Psoas muscle (tissue), 8 donors: Measurements from ENCODE around the gene EHMT1. TPM values are rescaled to one million over a fixed set of nuclear protein-coding genes. Genes with fewer than 3 reads are reported as not detected.

Experiments used
- ATAC-seq, 4 donors: fragments of 200-7000 bp; cut with Tn5 transposase; one replicate each; pipeline ENCODE4 v1.9.1; 2020; ENCODE audit warnings: moderate library complexity in 3 of 4, mild to moderate bottlenecking in 2 of 4
- DNase-seq, 2 donors: peaks; one replicate each; pipeline ENCODE4 v3.0.0-alpha.2; 2020
- H3K27ac ChIP-seq: fragments of 200-600 bp; one replicate; pipeline ENCODE4 v1.8.0; 2022
- H3K27me3 ChIP-seq, 3 donors: fragments of 200-600 bp in 1 of 3; one replicate each; pipeline versions ENCODE4 v1.6.1 to v1.8.0; 2013 to 2022; ENCODE audit warnings: low read length in 2 of 3, mild to moderate bottlenecking in 2 of 3, moderate library complexity in 1 of 3; ENCODE audit not compliant: insufficient read depth in 3 of 3
- H3K36me3 ChIP-seq, 2 donors: fragments of 200-600 bp in 1 of 2; one replicate each; pipeline versions ENCODE4 v1.6.1 to v1.8.0; 2013 to 2022; ENCODE audit warnings: low read depth in 1 of 2, mild to moderate bottlenecking in 1 of 2, moderate library complexity in 1 of 2; ENCODE audit not compliant: insufficient read depth in 1 of 2
- H3K4me1 ChIP-seq: fragments of 200-600 bp; one replicate; pipeline ENCODE4 v1.8.0; 2022
- H3K4me3 ChIP-seq: fragments of 200-600 bp; one replicate; pipeline ENCODE4 v1.8.0; 2022; ENCODE audit warnings: mild to moderate bottlenecking
- H3K9me3 ChIP-seq: fragments of 200-600 bp; one replicate; pipeline ENCODE4 v1.8.0; 2022
- CTCF ChIP-seq: fragments of 200-600 bp; IDR thresholded peaks from one replicate; pipeline ENCODE4 v1.8.0; 2022; ENCODE audit warnings: antibody characterized with exemption
- WGBS, 3 donors: extraction: QIAGEN DNeasy Blood & Tissue Kit; methylation state at CpG; one replicate each; pipeline versions ENCODE4 v1.1.6 to v1.1.7; 2013; 5-methylcytosine and 5-hydroxymethylcytosine counted together
- intact Hi-C, 2 donors: fragments of 100-400 bp; cut with DNase I; formaldehyde crosslinking; loops; one replicate each; pipeline versions ENCODE4 v1.11.0 to v1.14.2; 2022
- polyA plus RNA-seq, 3 donors: library from polyadenylated mRNA; stranded (reverse); fragments of 200-250 nt; gene quantifications; one replicate each; pipeline ENCODE4 v1.2.3, GENCODE V29; 2013
- total RNA-seq, 4 donors: library from RNA; stranded (reverse); fragmentation: NEBNext Ultra II Directional in 2 of 4; extraction: Animal tissue kit (Norgen Biotek cat#: 25700) in 2 of 4; gene quantifications; one replicate each; pipeline versions ENCODE4 v1.2.1 to v1.2.4, GENCODE V29; 2021 to 2023
- donor health status: healthy with polysubstance abuse.
- donor health status: DM: no; HTN: no; CAD: no; lungs with moderate emphysema.
- donor health status: Bipolar disorder and iron deficiency.
- donor health status: healthy.
- donor health status: DM: yes; HTN: yes; CAD: no.
- donor health status: DM: no; HTN: no; CAD: no.
- donor health status: DM: no; HTN: no; CAD: no.
- donor health status: DM: yes; HTN: yes; CAD: no.

EHMT1 gene
- total and polyA plus RNA-seq, 7 donors, result 29.0 to 49.6 (median 31.2) TPM

GRCh38 chr9:137797206-137798120 is 178.7 kb downstream of the EHMT1 start:
- 93 to 95% (median 94%) methylated on average over 16 to 19 of the region's 19 CpGs for WGBS, 3 donors
- H3K36me3 ChIP-seq, result peaks cover 0 to 94% of the 10 kb centered on the region in 2 donors
- no peaks in the 10 kb centered on the region for H3K4me1 ChIP-seq
- DNase-seq (no peak), ATAC-seq (no peak)
- no peak for TF ChIP-seq CTCF
- intact Hi-C loops, result no loop called here
- no peaks in the 10 kb centered on the region for H3K9me3 ChIP-seq
- no peaks in the 10 kb centered on the region for H3K27me3 ChIP-seq
- H3K4me3 ChIP-seq, result no peak overlapping the region
- H3K27ac ChIP-seq, result no peak overlapping the region

GRCh38 chr9:137798142-137798541 is 179.3 kb downstream of the EHMT1 start:
- Histone ChIP-seq H3K9me3 (no peaks in the 10 kb centered on the region), H3K4me1 (no peaks in the 10 kb centered on the region), H3K27me3 (no peaks in the 10 kb centered on the region), H3K27ac (no peak overlapping the region), H3K4me3 (no peak overlapping the region), H3K36me3 (peaks cover 0 to 94% of the 10 kb centered on the region in 2 donors)
- no peak for TF ChIP-seq CTCF
- intact Hi-C loops, result no loop called here
- 96 to 97% (median 97%) methylated on average over 9 of the region's 9 CpGs for WGBS, 3 donors
- DNase-seq (no peak), ATAC-seq (no peak)

- H3K36me3 ChIP-seq, result peaks cover 0 to 94% of the 10 kb centered on the region in 2 donors
- no peak overlapping the region for H3K4me3 ChIP-seq
- no peaks in the 10 kb centered on the region for H3K9me3 ChIP-seq
- WGBS, 3 donors, result 91 to 94% (median 92%) methylated on average over 21 of the region's 21 CpGs
- no peak for TF ChIP-seq CTCF
- intact Hi-C loops, result no loop called here
- DNase-seq (no peak), ATAC-seq (peak in 1 of 4 donors; percentile 19)
- no peak overlapping the region for H3K27ac ChIP-seq
- H3K27me3 ChIP-seq, result no peaks in the 10 kb centered on the region
- H3K4me1 ChIP-seq, result no peaks in the 10 kb centered on the region
Observed at GRCh38 chr9:137798901-137799629, 180.3 kb downstream of the EHMT1 start.

- no peak for DNase-seq
- Histone ChIP-seq H3K27ac (no peak overlapping the region), H3K4me1 (no peaks in the 10 kb centered on the region), H3K9me3 (no peaks in the 10 kb centered on the region), H3K4me3 (no peak overlapping the region), H3K27me3 (no peaks in the 10 kb centered on the region), H3K36me3 (peaks cover 0 to 92% of the 10 kb centered on the region in 2 donors)
- no peak for ATAC-seq
- TF ChIP-seq CTCF, result no peak
- 90 to 94% (median 92%) methylated on average over 11 to 12 of the region's 12 CpGs for WGBS, 3 donors
- intact Hi-C loops, result no loop called here
Observed at GRCh38 chr9:137799630-137799983, 180.8 kb downstream of the EHMT1 start.
